PC-9 (cell line): Measurements from ENCODE around the gene GPC5.

Experiments used
- CTCF ChIP-seq: fragments of 200-600 bp; sonication (generic); conservative IDR thresholded peaks from 2 replicates; pipeline ENCODE4 v1.6.1; 2017; ENCODE audit warnings: mixed run types, antibody characterized with exemption, mild to moderate bottlenecking, moderate library complexity
- EZH2 ChIP-seq: fragments of 200-600 bp; sonication (generic); IDR thresholded peaks from 2 replicates; pipeline ENCODE4 v1.8.0; 2017; ENCODE audit warnings: antibody characterized with exemption, low read depth

DNA sequence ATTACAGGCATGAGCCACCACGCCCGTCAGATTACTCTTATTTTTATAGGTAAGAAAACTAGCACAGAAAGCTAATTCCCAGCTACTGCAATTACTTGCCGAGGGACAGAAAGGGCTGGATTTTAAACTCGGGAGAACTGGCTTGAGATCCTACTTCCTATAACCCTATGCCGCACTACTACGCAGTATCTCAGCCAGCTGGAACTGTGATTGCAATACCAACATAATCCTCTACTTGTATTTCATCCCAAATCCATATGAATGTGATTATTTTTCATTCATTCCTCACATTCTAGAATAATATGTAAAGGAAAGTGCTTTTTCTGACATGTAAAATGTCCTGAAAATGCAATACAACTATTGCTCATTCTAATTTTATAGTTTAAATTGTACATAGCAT is 1054.4 kb downstream of the GPC5 start:
- no peak for TF ChIP-seq EZH2
- TF ChIP-seq CTCF: no peak
